Right renal pelvis (tissue), 4 donors: Measurements from ENCODE around the gene SERPINE1. TPM values are rescaled to one million over a fixed set of nuclear protein-coding genes. Genes with fewer than 3 reads are reported as not detected.

Experiments
- DNase-seq, 4 donors: peaks; one replicate each; pipeline ENCODE4 v3.0.0-alpha.2; 2013; ENCODE audit warnings: low read depth in 4 of 4, low spot score in 3 of 4, missing footprints in 1 of 4
- polyA plus RNA-seq, 4 donors: library from polyadenylated mRNA; unstranded; fragments of 120-200 nt; gene quantifications; one replicate each; pipeline ENCODE4 v1.2.1, GENCODE V29; 2013; ENCODE audit not compliant: insufficient read length in 4 of 4

Gene SERPINE1
- polyA plus RNA-seq, 4 donors = 0.83 to 1.4 (median 1.2) TPM

DNA sequence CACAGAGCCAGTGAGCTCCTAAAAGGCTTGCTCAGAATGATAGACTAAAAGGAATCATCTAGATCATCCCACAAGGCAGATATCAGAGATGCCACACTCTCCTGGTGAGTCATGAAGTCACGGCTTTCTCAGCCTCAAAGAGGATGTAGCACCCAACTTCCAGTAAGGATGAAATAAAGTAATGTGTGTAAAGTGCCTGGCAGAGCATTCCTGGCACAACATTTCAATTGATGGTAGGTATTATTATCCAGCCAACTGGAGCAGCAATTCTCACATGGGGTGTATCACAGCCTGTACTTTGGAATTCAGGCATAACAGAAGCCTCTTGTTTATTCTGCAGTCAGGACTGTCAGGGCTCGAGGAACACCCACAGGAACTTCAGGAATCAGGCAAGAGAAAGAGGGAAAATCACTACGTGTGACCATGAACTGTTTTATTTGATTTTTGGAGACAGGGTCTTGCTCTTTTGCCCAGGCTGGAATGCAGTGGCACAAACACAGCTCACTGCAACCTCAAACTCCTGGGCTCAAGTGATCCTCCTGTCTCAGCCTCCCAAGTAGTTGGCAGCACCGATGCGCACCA, 58.4 kb downstream of the SERPINE1 start:
- DNase-seq = no peak

DNA sequence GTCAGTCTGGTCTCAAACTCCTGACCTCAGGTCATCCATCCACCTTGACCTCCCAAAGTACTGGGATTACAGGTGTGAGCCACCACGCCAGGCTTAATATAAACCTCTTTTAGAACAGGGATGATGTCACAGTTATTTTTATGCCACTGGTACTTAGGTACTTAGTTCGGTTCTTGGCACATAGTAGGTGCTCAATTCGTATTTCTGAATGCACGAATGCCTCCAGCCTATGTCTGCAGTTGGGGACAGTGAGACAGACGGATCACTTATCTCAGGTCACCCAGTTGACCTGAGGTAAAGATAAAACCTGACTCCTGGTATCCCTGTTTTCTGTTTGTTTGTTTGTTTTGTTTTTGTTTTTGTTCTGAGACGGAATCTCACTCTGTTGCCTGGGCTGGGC, 59.3 kb downstream of the SERPINE1 start:
- no peak for DNase-seq

DNA sequence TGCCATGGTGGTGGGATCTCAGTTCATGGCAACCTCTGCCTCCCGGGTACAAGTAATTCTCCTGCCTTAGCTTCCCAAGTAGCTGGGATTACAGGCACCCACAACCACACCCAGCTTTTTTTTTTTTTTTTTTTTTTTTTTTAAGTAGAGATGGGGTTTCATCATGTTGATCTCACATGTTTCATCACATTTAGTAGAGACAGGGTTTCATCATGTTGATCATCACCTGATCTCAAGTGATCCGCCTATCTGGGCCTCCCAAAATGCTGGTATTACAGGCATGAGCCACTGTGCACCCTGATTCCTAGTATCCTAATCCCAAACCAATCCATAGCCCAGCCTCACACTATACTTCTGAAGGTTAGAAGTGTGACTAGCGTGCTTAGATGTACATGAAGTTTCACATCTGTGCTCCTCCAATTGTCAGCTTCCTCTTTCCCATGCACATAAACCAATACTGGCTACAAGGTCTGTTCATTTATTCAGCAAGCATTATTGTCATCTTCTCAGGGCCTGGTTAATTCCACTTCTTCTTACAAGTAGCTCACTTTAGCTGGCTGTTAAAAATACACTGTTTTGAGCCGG, 60.0 kb downstream of the SERPINE1 start:
- no peak for DNase-seq

Other genes starting within 250 kb of the SERPINE1 start
- gene UFSP1, start 237.4 kb upstream of the SERPINE1 start, polyA plus RNA-seq = 1 to 10 TPM; 1.5 to 3.4 (median 1.9) TPM
- 1 to 10 TPM; 3.8 to 7.1 (median 4.7) TPM for gene ACHE, start 231.2 kb upstream of the SERPINE1 start, polyA plus RNA-seq
- under 1 TPM; 0.24 to 0.69 (median 0.53) TPM for gene MUC3A, start 177.6 kb upstream of the SERPINE1 start, polyA plus RNA-seq
- gene MUC12, start 157.5 kb upstream of the SERPINE1 start, polyA plus RNA-seq = under 1 TPM in 2 of 4 donors, not detected in 2; 0.10 to 0.24 TPM
- gene MUC17, start 107.0 kb upstream of the SERPINE1 start, polyA plus RNA-seq = under 1 TPM in 1 of 4 donors, not detected in 3; 0.13 TPM
- gene TRIM56, start 41.6 kb upstream of the SERPINE1 start, polyA plus RNA-seq = 10 to 100 TPM; 15.6 to 19.0 (median 17.1) TPM
- 10 to 100 TPM; 72.9 to 79.6 (median 73.5) TPM for gene AP1S1, start 27.4 kb downstream of the SERPINE1 start, polyA plus RNA-seq
- gene VGF, start 38.5 kb downstream of the SERPINE1 start, polyA plus RNA-seq = under 1 TPM; 0.09 to 0.29 (median 0.13) TPM
- gene NAT16, start 53.2 kb downstream of the SERPINE1 start, polyA plus RNA-seq = under 1 TPM in 1 of 4 donors, not detected in 3; 0.13 TPM
- gene MOGAT3, start 73.9 kb downstream of the SERPINE1 start, polyA plus RNA-seq = 1 to 10 TPM in 1 of 4 donors, under 1 TPM in 3; 0.53 to 1.1 (median 0.77) TPM
- 10 to 100 TPM; 42.1 to 50.0 (median 45.4) TPM for gene PLOD3, start 90.5 kb downstream of the SERPINE1 start, polyA plus RNA-seq
- 10 to 100 TPM; 56.5 to 84.1 (median 59.1) TPM for gene ZNHIT1, start 91.1 kb downstream of the SERPINE1 start, polyA plus RNA-seq
- 10 to 100 TPM in 2 of 4 donors, 1 to 10 TPM in 2; 9.7 to 11.9 (median 10.9) TPM for gene CLDN15, start 110.7 kb downstream of the SERPINE1 start, polyA plus RNA-seq
- 100 to 1,000 TPM; 124 to 182 (median 131) TPM for gene FIS1, start 118.0 kb downstream of the SERPINE1 start, polyA plus RNA-seq
- 10 to 100 TPM; 72.8 to 78.8 (median 75.2) TPM for gene IFT22, start 194.7 kb downstream of the SERPINE1 start, polyA plus RNA-seq
- 10 to 100 TPM; 24.7 to 32.5 (median 25.7) TPM for gene COL26A1, start 235.8 kb downstream of the SERPINE1 start, polyA plus RNA-seq